PC-9 (cell line): ENCODE measurements around the gene SNPH.

Experiments
- CTCF ChIP-seq: fragments of 200-600 bp; sonication (generic); conservative IDR thresholded peaks from 2 replicates; pipeline ENCODE4 v1.6.1; 2017; ENCODE audit warnings: mixed run types, antibody characterized with exemption, mild to moderate bottlenecking, moderate library complexity
- EZH2 ChIP-seq: fragments of 200-600 bp; sonication (generic); IDR thresholded peaks from 2 replicates; pipeline ENCODE4 v1.8.0; 2017; ENCODE audit warnings: antibody characterized with exemption, low read depth

GRCh38 chr20:1330075-1330830, 64.2 kb downstream of the SNPH start:
- no peak for TF ChIP-seq EZH2
- no peak for TF ChIP-seq CTCF
